ENCODE results near the gene CCDC33. TPM values are rescaled to one million over a fixed set of nuclear protein-coding genes. Genes with fewer than 3 reads are reported as not detected.

Gene CCDC33
- total and polyA plus RNA-seq, 2 donors (not counting 3 experiments of a cell fraction or from before 2014, with no cell fraction given), result not detected

GRCh38 chr15:74222240-74223119, 13.6 kb upstream of the CCDC33 start:
- dilution Hi-C loops (cut with MboI; ENCODE audit: extremely low pct_ligation_motif_present, low sequenced_read_pairs) (no loop called here), intact Hi-C loops (cut with micrococcal nuclease) (loop anchor here (10.0 kb wide), 1 partner anchor 522 kb away; the partner anchor contains the start of gene CYP1A2)
- H4K20me1 ChIP-seq (replicated peaks; ENCODE audit: control insufficient read depth, extremely low read depth, insufficient read depth, low read length), result no peaks in the 10 kb centered on the region
- no TSS peak for BruUV-seq (replicated peaks)
- H3K4me1 ChIP-seq (ENCODE audit: control insufficient read depth, extremely low read depth, insufficient read depth, low read length), result no peaks in the 10 kb centered on the region
- no peak for FAIRE-seq
- H3K27me3 ChIP-seq (ENCODE audit: control insufficient read depth in 2 of 2, insufficient read depth in 2 of 2, low read length in 2 of 2), result peaks cover 14 to 19% of the 10 kb centered on the region in 2 experiments
- H2AFZ ChIP-seq (ENCODE audit: low read depth, low read length), result no peak overlapping the region
- no peaks in the 10 kb centered on the region for H3K9me1 ChIP-seq (replicated peaks; ENCODE audit: control insufficient read depth, extremely low read depth, insufficient read depth, low read length)
- H3K4me3 ChIP-seq (replicated peaks in 1 of 3; ENCODE audit: insufficient read depth in 1 of 3, low read depth in 1 of 3, low read length in 3 of 3), result no peak overlapping the region
- TF ChIP-seq EZH2 (IDR thresholded peaks at IDR 0.05; ENCODE audit: borderline replicate concordance, low read depth, low read length, severe bottlenecking) (peak; percentile 31), POLR2A (IDR thresholded peaks at IDR 0.05; ENCODE audit: low read depth, low read length) (no peak), CTCF (IDR thresholded peaks at IDR 0.05; ENCODE audit: extremely low read depth in 1 of 2, insufficient read depth in 1 of 2, low read depth in 1 of 2, low read length in 2 of 2) (no peak)
- H3K79me2 ChIP-seq (ENCODE audit: control insufficient read depth, insufficient read depth, low read length), result no peaks in the 10 kb centered on the region
- H3K36me3 ChIP-seq (ENCODE audit: control insufficient read depth in 2 of 2, extremely low read depth in 1 of 2, insufficient read depth in 2 of 2, low read length in 2 of 2), result no peaks in the 10 kb centered on the region
- H3K9ac ChIP-seq (replicated peaks; ENCODE audit: extremely low read depth, insufficient read depth, low read length), result no peak overlapping the region
- no peak overlapping the region for H3K4me2 ChIP-seq (ENCODE audit: insufficient read depth, low read length)
- CTCF ChIA-PET, result no interaction called here
- H3K9me3 ChIP-seq (replicated peaks; ENCODE audit: control insufficient read depth, insufficient read depth, low read length), result no peaks in the 10 kb centered on the region
- POLR2A ChIA-PET, result no interaction called here
- DNase-seq (ENCODE audit: low read depth, low spot score), result no peak
- H3K27ac ChIP-seq (ENCODE audit: insufficient read depth, low read depth, low read length), result no peak overlapping the region

- no peaks in the 10 kb centered on the region for H3K79me2 ChIP-seq (ENCODE audit: control insufficient read depth, insufficient read depth, low read length)
- CTCF ChIA-PET, result no interaction called here
- no peak overlapping the region for H3K4me2 ChIP-seq (ENCODE audit: insufficient read depth, low read length)
- no peak overlapping the region for H2AFZ ChIP-seq (ENCODE audit: low read depth, low read length)
- H3K27ac ChIP-seq (ENCODE audit: insufficient read depth, low read depth, low read length), result no peak overlapping the region
- H3K9me1 ChIP-seq (replicated peaks; ENCODE audit: control insufficient read depth, extremely low read depth, insufficient read depth, low read length), result no peaks in the 10 kb centered on the region
- dilution Hi-C loops (cut with MboI; ENCODE audit: extremely low pct_ligation_motif_present, low sequenced_read_pairs), result no loop called here
- H3K9me3 ChIP-seq (replicated peaks; ENCODE audit: control insufficient read depth, insufficient read depth, low read length), result no peaks in the 10 kb centered on the region
- H3K36me3 ChIP-seq (ENCODE audit: control insufficient read depth in 2 of 2, extremely low read depth in 1 of 2, insufficient read depth in 2 of 2, low read length in 2 of 2), result no peaks in the 10 kb centered on the region
- no peaks in the 10 kb centered on the region for H3K4me1 ChIP-seq (ENCODE audit: control insufficient read depth, extremely low read depth, insufficient read depth, low read length)
- POLR2A ChIA-PET, result no interaction called here
- no TSS peak for BruUV-seq (replicated peaks)
- DNase-seq (ENCODE audit: low read depth, low spot score) (no peak), FAIRE-seq (no peak)
- intact Hi-C loops (cut with micrococcal nuclease), result loop anchor here (10.0 kb wide), 1 partner anchor 519 kb away; the partner anchor contains the start of gene CYP1A2
- no peaks in the 10 kb centered on the region for H4K20me1 ChIP-seq (replicated peaks; ENCODE audit: control insufficient read depth, extremely low read depth, insufficient read depth, low read length)
- TF ChIP-seq CTCF (IDR thresholded peaks at IDR 0.05; ENCODE audit: extremely low read depth in 1 of 2, insufficient read depth in 1 of 2, low read depth in 1 of 2, low read length in 2 of 2), result no peak
- no peak for TF ChIP-seq GATA2 (IDR thresholded peaks at IDR 0.05; ENCODE audit: insufficient read depth, insufficient read length, low read depth, low read length)
- no peak for TF ChIP-seq EZH2 (IDR thresholded peaks at IDR 0.05; ENCODE audit: borderline replicate concordance, low read depth, low read length, severe bottlenecking)
- no peak for TF ChIP-seq MAX (IDR thresholded peaks at IDR 0.05; ENCODE audit: insufficient read depth, insufficient read length)
- TF ChIP-seq JUN (IDR thresholded peaks at IDR 0.05; ENCODE audit: borderline replicate concordance, insufficient read depth, insufficient read length, low read depth), result no peak
- no peak for TF ChIP-seq POLR2AphosphoS5 (IDR thresholded peaks at IDR 0.05; ENCODE audit: insufficient read depth, low read depth, low read length)
- no peak for TF ChIP-seq MYC (IDR thresholded peaks at IDR 0.05; ENCODE audit: low read depth, low read length)
- TF ChIP-seq POLR2A (IDR thresholded peaks at IDR 0.05; ENCODE audit: low read depth, low read length), result no peak
- no peak for TF ChIP-seq FOS (IDR thresholded peaks at IDR 0.05; ENCODE audit: borderline replicate concordance, insufficient read depth, low read length)
- no peak overlapping the region for H3K4me3 ChIP-seq (replicated peaks in 1 of 3; ENCODE audit: insufficient read depth in 1 of 3, low read depth in 1 of 3, low read length in 3 of 3)
- H3K9ac ChIP-seq (replicated peaks; ENCODE audit: extremely low read depth, insufficient read depth, low read length), result no peak overlapping the region
- H3K27me3 ChIP-seq (ENCODE audit: control insufficient read depth in 2 of 2, insufficient read depth in 2 of 2, low read length in 2 of 2), result peaks cover 15 to 21% of the 10 kb centered on the region in 2 experiments
Observed at GRCh38 chr15:74225928-74226327, 10.2 kb upstream of the CCDC33 start.

Measured in endothelial cell of umbilical vein (primary cell).